Forelimb muscle (tissue), 1 donor: Measurements from ENCODE around the gene TK1. TPM values are rescaled to one million over a fixed set of nuclear protein-coding genes. Genes with fewer than 3 reads are reported as not detected.
"Not testable (repeated sequence)": the region's sequence is repeated elsewhere in the genome, so short reads cannot be mapped to it uniquely, and the experiment has no call there.

Experiments used
- DNase-seq: peaks from one replicate; pipeline ENCODE4 v3.0.0-alpha.2; 2013; ENCODE audit warnings: low read depth
- polyA plus RNA-seq: library from polyadenylated mRNA; unstranded; fragments of 120-200 nt; gene quantifications from one replicate; pipeline ENCODE4 v1.2.1, GENCODE V29; 2013; ENCODE audit not compliant: insufficient read length

TK1 gene
- polyA plus RNA-seq, 1 donor: 17.8 TPM

GRCh38 chr17:78151514-78152008, 35.3 kb downstream of the TK1 start:
- no peak for DNase-seq

- DNase-seq: no peak
Observed at GRCh38 chr17:78148286-78149016, 38.4 kb downstream of the TK1 start.

GRCh38 chr17:78147315-78147998, 39.4 kb downstream of the TK1 start:
- DNase-seq: no peak

- no peak for DNase-seq
Observed at GRCh38 chr17:78146881-78147280, 40.0 kb downstream of the TK1 start.

GRCh38 chr17:78146471-78146869, 40.4 kb downstream of the TK1 start:
- no peak for DNase-seq

GRCh38 chr17:78144736-78145641, 41.9 kb downstream of the TK1 start:
- no peak for DNase-seq

GRCh38 chr17:78144147-78144719, 42.6 kb downstream of the TK1 start:
- DNase-seq: peak; percentile 75

- DNase-seq: no peak
Observed at GRCh38 chr17:78143214-78144146, 43.4 kb downstream of the TK1 start.

- DNase-seq: no peak
Observed at GRCh38 chr17:78142119-78142861, 44.6 kb downstream of the TK1 start.

GRCh38 chr17:78141437-78142118, 45.3 kb downstream of the TK1 start:
- DNase-seq: no peak

GRCh38 chr17:78140169-78141051, 46.4 kb downstream of the TK1 start:
- DNase-seq: no peak

GRCh38 chr17:78139861-78140168, 47.0 kb downstream of the TK1 start:
- not testable (repeated sequence) for DNase-seq

GRCh38 chr17:78138204-78139060, 48.4 kb downstream of the TK1 start:
- no peak for DNase-seq

GRCh38 chr17:78137392-78138203, 49.3 kb downstream of the TK1 start:
- no peak for DNase-seq

GRCh38 chr17:78135858-78136500, 50.9 kb downstream of the TK1 start:
- no peak for DNase-seq

- no peak for DNase-seq
Observed at GRCh38 chr17:78134899-78135385, 51.9 kb downstream of the TK1 start.
